Stimulated activated CD8-positive, alpha-beta memory T cell treated with anti-CD3 and anti-CD28 coated beads, Interleukin-15, amount 100 ng/mL, for 24 hours (primary cell): ENCODE measurements around the gene CDH8.
"Not testable (repeated sequence)": the region's sequence is repeated elsewhere in the genome, so short reads cannot be mapped to it uniquely, and the experiment has no call there.

ENCODE experiments used
- DNase-seq: peaks from one replicate; pipeline ENCODE4 v3.0.0-alpha.2; 2020; ENCODE audit warnings: low read depth

The CDH8 gene

GRCh38 chr16:61791464-61791863 is 244.8 kb downstream of the CDH8 start:
- DNase-seq: no peak

DNA sequence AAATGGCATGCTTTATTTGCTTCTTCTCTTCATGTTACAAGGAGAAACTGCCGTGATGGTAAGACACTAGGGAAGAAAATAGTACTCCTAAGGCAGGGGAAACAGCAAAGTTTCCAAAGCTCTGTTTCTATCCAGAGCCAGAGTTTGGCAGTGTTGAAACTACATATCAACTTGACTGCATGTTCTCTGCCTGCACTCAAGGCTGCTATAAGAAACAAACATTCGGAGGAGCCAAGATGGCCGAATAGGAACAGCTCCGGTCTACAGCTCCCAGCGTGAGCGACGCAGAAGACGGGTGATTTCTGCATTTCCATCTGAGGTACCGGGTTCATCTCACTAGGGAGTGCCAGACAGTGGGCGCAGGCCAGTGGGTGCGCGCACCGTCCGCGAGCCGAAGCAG is 254.4 kb downstream of the CDH8 start:
- DNase-seq: not testable (repeated sequence)

- no peak for DNase-seq
Observed at GRCh38 chr16:61780161-61780560, 256.1 kb downstream of the CDH8 start.

DNA sequence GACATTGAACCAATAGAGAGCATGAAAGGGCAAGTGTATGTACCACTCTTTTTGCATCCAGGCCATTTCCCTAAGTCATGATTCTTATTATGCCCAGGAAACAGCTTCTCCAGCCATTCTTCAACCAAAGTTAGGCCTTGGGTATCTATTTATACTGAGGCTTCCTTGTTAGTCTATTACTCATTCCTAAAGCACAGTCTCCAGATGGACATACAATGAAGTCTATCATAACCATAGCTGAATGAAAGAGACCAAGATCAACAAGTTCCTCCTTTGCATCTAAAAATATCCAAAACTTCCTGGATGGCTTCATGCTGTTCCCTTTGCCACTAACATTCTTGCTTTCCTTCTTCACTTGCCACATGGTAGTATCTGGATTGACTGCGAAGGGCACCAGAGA is 265.9 kb downstream of the CDH8 start:
- no peak for DNase-seq

DNA sequence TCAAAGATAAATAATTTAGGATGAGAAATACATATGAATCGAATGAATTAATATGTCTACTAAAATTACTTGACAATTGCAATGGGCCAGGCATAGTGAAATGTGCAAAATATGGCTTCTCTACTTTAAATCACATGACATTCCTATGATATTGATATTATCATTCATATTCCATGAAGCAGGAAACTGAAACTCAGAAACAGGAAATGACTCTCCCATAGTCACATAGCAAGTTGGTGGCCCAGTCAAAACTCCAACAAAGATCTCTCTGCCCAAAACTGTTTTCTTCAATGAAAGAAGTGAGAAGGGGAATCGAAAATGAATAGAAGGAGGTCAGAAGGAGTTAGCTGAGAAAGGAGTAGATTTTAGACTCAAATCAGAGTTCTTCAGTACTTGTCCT is 272.2 kb downstream of the CDH8 start:
- DNase-seq: no peak

- DNase-seq: no peak
Observed at GRCh38 chr16:61763013-61763412, 273.2 kb downstream of the CDH8 start.

DNA sequence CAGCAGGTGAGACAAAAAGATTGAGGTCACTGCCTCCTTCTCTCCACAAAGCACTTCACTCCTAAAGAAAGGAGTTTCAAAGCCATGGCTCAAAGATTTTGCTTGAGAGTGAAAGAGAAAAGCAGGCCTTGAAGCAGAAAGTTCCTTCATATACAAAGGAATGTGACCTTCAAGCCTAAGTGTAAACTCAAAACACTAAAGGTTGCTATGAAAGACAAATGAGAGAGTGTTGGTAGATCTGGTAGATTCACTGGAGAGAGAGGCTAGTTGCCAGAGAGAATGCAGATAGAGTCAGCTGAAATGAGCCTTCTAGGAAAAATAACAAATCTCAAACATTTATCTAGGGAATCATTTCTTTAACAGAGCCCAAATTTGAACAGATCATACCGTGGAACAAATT is 305.2 kb downstream of the CDH8 start:
- no peak for DNase-seq

GRCh38 chr16:61726701-61727100 is 309.5 kb downstream of the CDH8 start:
- DNase-seq: no peak

GRCh38 chr16:61726125-61726524 is 310.1 kb downstream of the CDH8 start:
- no peak for DNase-seq

DNA sequence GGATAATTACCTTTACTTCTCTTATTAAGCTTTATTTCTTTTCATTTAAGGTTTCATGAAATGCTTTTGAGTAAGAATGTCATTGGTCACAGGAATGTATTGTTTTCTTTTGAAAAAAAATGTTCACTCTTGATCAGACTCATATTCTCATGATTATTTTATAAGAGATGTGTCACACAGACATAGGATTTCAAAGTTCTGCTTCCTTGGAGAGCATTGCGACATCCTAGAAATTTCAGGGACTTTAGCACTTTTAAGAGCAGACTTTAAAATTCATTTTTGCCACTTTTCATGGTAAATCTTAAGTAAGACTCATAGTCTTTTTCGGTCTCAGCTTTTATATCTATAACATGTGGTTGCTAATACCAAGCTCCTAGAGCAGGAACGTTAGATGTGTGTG is 314.7 kb downstream of the CDH8 start:
- DNase-seq: no peak

GRCh38 chr16:61715393-61715792 is 320.8 kb downstream of the CDH8 start:
- DNase-seq: no peak

GRCh38 chr16:61713787-61714186 is 322.5 kb downstream of the CDH8 start:
- no peak for DNase-seq

DNA sequence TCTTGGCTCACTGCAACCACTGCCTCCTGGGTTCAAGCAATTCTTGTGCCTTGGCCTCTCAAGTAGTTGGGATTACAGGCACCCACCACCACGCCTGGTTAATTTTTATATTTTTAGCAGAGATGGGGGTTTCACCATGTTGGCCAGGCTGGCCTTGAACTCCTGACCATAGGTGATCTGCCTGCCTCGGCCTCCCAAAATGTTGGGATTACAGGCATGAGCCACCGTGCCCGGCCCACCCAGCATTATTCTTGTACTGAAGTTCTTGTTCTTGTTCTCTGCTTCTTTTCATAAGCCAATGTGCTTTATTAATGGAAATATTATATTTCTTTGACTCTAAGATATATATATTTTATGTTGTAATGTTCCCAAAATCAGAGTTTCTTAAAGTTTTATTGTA is 336.6 kb downstream of the CDH8 start:
- not testable (repeated sequence) for DNase-seq

DNA sequence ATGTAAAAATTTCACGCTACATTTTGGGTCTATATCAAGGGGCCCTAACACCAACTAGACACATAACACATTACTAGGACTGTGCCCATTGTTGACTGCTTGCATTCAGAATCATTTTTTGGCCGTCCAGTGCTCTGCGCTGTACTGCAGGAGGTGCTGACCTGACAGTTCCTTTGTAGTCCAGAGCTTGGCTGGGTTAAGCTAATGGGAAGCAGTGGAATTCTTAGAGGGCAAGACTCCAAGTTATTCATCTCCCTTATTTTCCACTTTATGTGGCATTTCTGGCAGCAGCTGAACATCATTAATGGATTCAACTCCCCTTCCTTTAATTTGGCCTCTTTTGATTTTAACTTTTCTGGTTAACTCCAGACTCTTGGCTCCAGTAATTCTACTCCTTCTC is 351.7 kb downstream of the CDH8 start:
- no peak for DNase-seq

DNA sequence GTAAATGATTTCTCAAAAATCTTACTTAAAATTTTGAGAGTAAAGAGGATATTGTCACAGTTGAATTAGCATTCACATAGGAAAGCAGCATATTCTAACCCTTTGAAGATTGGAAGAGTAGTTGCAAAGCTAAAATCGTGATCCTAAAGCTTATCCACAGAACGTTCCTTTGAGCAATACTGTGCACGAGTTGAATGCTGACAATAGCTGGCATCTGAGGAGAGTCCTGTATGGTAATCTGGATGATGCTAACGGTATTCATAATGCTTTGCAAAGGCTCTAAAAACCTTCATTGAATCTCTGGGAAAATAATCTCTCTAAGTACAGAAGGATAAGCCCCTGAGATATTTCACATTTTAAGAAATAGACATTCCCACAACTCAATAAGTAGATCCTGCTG is 354.6 kb downstream of the CDH8 start:
- DNase-seq: no peak

DNA sequence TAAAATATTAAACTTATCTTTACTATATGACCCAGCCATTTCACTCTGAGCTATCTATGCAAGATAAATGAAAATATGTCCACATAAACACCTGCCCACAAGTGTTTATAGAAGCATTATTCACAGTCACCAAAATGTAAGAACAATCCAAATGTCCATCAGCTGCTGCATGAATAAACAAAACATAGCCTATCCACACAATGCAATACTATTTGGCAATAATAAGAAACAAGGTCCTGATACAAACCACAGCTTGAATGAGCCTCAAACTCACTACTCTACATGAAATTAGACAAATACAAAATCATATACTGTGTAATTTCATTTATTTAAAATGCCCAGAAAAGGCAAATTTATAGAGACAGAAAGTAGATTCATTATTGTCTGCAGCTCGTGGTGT is 355.1 kb downstream of the CDH8 start:
- no peak for DNase-seq

- no peak for DNase-seq
Observed at GRCh38 chr16:61678182-61678581, 358.1 kb downstream of the CDH8 start.

DNA sequence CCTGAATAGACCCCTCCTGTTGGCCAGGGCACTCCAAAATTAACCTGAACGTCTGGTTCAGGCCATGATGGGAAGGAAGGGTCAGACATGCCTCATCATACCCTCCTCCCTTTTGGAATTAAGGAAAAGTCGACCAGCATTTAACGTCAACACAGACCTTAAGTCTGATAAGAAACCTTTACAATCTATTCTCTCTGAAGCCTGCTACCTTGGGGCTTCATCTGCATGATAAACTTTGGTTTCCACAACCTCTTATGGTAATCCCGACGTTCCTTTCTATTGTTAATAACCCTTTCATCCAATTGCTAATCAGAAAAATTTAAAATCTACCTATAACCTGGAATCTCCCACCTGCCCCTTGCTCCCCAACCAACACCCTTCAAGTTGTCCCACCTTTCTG is 358.5 kb downstream of the CDH8 start:
- DNase-seq: no peak

DNA sequence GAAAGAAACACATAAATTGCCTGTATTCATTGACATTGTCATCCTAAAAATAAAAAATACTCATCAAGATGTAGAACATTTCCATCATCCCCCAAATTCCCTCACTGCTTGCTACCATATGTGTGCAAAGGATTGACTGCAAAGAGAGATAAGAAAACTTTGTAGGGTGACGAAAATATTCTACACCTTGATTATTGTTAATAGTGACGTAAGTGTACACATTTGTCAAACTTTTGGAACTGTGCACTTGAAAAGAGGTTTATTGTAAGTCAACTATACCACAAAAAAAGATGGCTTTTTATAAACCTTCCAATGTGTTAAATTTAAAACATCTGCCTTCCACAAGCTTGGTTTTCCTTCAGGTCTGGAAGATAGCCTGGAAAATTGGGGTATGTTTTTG is 359.5 kb downstream of the CDH8 start:
- no peak for DNase-seq

DNA sequence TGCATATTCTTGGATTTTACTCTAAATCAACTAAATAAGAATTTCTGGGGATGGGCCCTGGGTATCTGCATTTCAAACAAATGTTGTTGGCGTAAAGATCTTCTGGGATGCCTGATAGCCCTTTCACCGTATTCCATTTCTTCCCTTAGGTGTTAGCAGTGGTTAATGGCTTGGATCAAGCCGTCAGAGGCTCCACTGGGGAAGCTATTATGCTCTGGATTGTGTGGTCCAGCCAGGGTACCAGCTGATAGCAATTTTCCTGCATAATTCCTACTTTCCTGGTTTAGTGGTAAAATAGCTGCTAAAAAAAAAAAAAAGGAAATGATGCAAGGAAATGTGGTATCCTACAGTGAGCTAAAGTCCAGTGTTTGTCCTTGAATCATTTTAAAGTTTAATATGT is 365.1 kb downstream of the CDH8 start:
- no peak for DNase-seq

DNA sequence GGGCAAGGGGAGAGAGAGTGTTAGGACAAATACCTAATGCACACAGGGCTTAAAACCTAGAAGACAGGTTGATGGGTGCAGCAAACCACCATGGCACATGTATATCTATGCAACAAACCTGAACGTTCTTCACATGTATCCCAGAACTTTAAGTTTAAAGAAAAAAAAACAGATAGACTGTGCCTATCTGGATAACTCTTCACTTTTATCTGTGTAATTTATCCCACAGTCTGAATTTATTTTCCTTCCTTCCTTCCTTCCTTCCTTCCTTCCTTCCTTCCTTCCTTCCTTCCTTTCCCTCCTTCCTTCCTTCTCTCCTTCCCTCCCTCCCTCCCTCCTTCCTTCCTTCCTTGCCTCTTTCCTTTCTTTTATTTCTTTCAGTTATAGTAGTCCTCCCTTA is 370.7 kb downstream of the CDH8 start:
- no peak for DNase-seq

DNA sequence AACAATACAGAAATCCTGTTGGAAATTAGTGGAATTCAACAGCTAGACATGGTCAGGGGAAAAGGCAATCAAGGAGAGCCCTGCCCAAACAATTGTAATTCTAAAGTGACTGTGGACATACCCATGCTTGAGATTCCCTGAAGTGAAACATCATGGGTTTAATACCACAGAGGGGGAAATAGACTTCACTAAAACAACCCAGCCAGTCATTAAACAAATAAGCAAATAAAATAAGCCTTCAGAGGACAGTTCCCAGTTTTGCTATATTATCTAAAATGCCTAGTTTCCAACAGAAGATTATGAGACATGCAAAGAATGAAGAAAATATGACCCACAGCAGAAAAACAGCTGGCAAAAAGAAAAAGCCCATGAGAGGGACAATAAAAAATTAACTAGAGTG is 376.3 kb downstream of the CDH8 start:
- DNase-seq: no peak

DNA sequence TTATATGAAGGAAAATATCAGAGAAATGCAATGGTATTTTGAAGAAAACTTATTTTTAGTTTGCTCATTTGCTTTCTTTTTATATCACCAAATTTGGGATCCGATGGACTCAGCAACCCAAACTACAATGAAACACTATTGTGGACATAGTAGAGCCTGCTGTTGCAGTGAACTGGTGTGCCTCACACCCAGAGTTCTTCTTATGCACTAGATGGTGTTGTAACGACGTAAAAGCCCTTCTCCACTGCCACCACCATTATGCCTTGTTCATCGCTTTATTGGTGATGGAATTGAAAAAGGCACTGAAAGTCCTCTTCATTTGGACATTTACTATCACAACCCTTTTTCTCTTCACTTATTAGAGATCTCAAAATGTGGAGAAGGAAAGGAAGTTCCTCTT is 381.3 kb downstream of the CDH8 start:
- DNase-seq: no peak

- DNase-seq: no peak
Observed at GRCh38 chr16:61653544-61653943, 382.7 kb downstream of the CDH8 start.

GRCh38 chr16:61645561-61645960 is 390.7 kb downstream of the CDH8 start:
- no peak for DNase-seq
